HS-27A (cell line): ENCODE results near the gene PECR.

Source experiments
- DNase-seq: peaks from one replicate; pipeline ENCODE4 v3.0.0-alpha.2; 2012; ENCODE audit warnings: low read depth, missing footprints

The PECR gene

DNA sequence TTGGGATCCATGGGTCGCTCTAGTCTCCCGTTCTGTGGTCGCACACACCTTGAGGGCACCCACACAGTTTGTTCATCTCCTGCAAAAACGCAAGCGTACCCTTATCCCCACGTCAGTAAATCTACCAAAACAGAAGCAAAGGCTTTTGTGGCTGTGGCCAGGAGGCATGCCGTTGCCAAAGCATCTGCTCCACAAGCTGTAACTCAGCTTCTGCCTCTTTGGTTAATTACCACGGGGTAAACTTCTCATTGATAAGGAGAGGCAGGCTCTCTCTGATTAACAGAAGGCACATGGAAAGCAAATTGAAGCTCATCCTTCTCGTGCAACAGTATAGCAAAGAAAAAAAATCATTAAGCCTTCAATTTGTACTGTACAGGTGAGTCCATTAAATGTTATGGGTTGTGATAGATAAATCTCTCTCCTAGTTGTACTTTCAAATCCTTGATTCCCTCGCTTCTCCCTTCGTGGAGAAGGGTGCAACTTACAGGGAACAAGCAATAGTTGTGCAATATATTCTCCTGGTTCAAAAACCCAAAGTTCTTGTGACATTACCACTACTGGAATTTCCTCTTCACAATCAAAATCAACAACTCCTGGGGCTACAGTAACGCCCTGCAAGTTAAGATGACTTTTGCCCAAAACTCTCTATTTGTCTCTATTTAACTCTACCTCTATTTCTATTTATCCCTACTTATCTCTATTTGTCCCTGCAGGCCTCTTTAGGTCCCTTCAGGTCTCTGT is 10.3 kb downstream of the PECR start:
- DNase-seq = no peak

DNA sequence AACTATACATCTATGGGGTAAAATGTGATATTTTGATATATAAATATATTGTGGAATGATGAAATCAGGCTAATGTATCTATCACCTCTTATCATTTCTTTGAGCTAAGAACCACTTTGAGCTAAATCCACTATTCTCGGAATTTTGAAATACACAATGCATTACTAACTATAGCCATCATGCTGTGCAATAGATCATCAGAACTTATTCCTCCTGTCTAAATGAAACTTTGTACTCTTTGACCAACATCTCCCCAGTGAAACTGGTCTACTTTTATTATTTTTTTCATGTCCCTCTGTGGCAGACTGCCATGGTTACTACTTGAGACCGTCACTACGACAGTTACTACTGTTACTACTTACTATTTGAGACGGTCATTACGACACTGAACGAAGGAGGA is 11.4 kb downstream of the PECR start:
- no peak for DNase-seq

DNA sequence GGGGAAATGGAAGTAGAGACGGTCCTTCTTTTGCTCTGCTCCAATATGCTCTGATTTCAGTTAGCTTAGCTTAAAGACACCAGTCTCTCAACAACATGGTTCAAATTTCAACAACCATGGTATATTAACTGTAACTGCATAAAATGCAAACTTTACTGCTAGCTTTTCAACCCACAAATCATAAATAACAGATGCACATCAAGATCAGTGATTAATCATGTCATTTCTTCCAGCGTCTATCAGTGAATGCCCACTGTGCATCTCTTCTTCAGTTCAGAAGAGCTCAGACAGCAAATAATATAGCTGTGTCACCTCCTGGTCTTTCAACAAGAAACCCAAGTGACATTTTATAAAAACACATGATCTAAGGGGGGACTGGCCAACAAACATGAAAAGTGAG is 12.6 kb downstream of the PECR start:
- DNase-seq = no peak

DNA sequence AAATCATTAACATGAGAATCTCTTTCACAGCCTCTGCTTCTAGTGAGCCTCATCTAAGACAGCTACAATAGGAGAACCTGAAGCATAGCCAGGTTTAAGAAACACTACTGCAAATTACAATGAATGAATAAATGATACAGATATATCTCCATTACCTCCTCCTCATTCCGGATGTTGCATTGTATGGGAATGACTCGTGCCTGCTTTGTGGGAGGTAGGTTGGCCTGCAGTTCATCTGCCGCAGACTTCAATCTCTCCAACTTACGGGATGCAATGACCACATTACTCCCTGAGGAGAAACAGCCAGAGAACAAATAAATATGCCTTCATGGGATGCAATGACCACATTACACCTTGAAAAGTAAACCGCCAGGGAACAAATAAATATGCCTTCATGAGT is 15.4 kb downstream of the PECR start:
- no peak for DNase-seq

DNA sequence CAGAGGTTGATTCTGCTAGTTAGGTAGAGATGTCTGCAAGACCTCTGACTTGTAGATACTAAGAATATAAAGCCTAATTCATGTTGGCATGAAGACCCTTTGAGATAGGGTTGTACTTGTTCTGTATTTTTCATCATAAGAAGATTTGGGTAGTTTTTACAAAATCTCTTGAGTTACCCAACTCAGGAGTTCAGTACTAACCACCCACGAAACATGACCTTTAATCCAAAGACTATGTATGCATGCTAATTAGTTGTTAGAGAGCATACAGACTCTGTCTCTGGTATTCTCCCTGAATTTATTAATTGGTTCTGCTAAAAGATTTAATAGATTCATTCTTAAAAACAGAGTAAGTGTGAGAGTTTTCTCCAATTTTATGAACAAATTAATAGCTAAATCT is 16.9 kb downstream of the PECR start:
- DNase-seq = no peak

DNA sequence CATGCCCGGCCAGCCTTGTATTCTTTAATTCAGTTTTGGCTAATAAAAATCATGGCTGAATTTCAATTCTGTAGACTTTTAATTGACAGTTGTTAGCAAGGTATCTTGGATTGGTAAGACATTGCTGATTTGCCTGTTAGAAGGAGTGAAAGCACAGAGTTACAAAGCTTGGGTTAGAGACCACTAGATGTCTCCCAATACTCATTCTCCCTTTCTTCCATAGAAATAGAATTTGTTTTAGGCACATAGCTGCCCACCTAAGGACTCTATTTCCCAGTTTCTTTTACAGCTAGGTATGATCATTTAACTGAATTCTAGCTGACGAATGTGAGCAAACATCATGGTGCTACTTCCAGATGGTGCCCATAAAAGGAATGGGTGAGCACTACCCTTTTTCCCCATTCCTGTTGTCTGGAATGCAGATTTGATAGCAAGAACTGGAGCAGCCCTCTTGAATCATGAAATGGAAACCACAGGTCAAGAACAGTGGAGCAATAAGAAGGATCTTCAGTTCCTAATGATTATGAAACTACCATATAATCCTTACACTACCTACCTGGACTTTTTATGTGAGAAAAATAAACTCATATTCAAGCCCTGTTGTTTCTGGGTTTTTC is 17.5 kb downstream of the PECR start:
- DNase-seq = no peak

DNA sequence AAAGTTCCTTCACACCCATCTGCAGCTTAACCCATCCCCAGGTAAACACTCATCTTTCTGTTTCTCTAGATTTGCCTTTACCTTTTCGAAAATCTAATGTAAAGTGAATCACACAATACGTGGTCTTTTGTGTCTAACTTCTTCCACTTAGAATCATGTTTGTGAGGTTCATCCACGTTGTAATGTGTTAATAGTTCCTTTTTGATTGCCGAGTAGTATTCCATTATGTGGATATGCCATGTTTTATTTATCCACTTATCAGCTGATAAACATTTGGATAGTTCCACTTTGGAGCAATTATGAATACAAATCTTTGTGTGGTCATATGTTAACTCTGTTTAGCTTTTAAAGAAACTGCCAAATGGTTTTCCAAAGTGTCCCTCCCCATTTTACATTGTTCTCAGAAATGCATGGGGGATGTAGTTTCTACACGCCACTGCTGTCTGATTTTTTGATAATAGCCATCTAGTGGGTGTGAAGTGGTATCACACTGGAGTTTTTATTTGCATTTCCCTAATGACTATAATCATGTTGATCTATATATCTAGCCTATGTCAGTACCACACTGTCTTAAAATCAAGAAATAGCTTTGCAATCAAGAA is 22.3 kb downstream of the PECR start:
- DNase-seq = no peak

DNA sequence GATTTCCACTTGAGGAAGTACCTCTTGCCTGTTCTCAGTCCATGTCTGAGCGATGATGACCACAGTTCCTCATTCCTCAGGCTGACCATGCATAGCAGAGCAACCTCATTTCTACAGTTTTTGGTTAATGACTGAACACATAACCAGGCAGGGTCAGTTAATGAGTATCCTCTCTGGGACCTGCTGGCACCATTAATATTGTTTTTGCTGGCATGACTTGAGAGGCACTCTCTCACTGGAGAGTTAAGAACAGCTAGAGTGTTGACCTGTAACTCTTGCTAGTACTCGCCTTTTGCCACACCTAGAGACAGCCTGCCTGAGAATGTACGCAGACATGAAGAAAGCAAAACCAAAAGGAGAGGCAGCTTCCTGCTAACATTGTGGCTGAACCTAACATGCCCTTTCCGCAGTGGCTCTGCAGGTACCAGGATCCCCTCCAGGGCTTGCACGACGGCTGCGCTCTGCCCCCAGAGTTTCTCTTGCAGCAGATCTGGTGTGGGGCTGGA is 23.9 kb downstream of the PECR start:
- DNase-seq = no peak

DNA sequence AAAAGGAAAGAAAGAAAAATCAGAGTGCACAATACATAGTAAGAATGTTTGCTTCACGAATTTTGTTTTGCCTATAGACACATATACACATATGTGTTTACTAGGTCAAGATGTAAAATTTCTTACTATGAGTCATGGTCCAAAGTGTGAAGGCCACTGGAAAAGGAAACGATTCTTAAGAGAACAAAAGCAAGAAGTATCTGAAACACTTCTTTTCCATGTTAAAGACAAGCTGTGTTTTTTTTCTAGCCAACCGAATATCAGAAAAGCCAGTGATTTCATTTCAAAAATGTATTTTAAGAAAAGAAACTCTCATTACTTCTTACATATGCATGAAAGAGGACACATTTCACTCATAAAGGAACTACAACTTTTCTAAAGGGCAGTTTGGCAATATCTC is 24.9 kb downstream of the PECR start:
- DNase-seq = no peak

DNA sequence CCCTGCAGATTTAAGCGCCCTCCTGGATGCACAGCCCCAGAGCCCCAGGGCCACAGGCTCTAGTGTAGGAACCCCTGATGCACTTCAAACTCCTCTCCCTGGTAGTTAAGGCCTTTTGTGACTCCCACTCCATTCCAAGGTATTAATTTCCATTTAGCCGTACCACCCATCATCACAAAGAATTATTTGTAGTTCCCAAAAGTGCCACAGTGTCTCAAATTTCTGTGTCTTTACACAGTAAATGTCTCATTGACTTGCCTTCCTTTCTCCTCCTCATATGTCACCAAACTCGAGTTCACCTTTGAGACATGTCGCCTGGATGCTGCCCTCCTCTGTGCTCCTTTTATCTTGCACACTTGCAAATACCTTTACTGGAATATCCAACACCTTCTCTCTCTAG is 25.9 kb downstream of the PECR start:
- no peak for DNase-seq

DNA sequence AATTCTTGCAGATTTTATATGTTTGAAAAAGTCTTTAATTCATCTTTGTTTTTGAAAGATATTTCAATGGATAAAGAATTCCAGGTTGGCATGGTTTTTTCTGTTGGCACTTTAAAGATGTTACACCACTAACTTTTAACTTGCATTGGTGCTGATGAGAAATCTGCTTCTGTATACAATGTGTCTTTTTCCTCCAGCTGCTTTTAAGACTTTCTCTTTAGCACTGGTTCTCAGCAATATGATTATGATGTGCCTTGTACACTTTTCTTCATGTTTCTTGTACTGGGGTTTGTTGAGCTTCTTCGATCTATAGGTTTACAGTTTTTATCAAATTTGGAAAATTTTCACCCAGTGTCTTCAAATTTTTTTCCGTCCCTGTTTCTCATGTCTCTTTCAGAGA is 29.2 kb downstream of the PECR start:
- DNase-seq = no peak

DNA sequence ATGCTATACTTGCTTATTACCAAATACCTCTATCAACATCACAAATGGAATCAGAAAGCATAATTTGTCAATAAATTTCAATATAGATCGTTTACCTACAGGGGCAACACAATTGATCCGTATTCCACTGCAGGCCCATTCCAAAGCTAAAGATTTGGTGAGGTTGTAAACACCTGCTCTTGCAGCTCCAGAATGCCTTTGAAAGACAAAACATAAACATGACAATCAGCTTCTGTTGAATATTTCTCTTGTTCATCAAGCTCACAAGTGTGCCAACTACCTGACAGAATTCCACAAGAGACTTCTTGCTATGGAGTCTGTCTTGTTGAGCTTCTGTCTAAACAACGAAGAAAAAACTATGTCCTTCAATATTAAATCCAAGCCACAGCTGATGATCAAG is 30.3 kb downstream of the PECR start:
- no peak for DNase-seq

DNA sequence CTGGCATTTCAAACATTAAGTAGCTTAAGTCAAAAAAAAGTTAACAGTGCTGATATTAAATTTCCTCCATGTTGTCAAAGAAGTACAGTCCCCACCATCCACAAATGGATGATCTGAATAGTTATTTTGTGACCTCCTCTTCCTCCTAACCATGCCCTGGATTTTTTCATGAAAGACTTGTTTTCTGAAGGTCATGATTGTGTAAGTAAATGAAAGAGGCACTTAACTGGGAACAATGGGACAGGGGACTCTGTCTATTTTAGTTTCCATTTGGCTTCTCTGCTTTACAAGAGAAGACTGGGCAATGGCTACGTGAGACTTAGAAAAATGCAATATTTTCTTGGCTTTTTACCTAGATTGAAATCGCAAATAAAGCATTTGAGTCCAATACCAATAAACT is 32.2 kb downstream of the PECR start:
- no peak for DNase-seq

DNA sequence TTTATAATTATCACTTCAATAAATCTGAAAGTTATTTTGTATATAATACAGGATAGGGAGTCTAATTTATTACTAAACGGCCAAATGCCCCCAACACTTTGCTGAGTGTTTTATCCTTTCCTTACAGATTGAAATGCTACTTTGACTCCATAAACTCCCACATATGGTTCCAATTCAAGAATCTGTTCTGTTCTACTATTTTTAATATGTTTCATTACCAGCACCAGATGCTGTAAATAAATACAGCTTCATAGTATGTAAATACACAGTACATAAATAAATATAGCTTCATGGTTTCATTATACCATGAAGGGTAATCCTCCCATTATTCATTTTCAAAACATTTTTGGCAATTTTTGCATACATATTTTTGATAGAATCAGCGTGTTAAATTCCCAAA is 34.2 kb downstream of the PECR start:
- DNase-seq = no peak

DNA sequence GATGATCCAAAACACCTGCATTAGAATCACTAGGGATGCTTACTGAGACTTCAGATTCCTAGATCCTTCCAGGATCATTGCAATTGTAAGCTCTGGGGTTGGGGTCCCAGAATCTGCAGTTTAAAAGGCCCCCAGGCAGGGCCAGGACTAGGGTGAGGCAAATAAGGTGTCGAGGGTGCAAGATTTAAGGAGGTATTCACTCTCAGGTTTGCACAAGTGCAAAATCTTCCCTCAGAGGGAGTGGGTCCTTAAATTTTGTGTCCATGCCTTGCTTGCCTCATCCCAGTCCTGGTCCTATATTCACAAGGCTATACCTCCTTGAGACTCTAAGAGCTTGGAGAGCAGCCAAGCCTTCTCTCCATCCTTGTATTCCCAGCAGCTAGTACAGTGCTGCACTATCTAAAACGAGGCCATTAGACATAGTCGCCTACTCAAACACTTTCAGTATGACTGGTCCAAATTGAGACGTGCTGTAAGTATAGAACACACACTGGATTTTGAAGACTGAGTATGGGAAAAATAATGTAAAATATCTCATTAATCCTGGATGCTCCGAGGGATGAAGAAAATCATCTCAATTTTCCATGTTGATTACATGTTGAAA is 36.6 kb downstream of the PECR start:
- no peak for DNase-seq

DNA sequence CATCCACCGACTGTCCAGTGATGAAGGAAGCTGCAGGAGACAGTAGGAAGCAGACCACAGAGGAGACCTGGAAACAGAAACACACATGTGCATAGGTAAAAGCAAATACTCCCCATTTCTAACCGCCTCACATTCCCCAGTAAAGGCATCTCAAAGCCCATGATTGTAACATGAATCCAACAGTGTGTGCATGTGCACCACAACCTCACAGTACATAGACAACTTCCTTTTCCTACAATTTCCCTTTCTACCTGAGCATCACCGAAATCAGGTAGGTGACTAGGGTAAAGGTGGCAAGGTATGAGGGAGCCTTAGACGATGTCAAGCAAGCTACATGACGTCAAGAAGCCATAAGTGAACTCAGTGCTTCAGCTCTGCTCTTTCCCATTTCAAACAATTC is 37.7 kb downstream of the PECR start:
- DNase-seq = no peak

DNA sequence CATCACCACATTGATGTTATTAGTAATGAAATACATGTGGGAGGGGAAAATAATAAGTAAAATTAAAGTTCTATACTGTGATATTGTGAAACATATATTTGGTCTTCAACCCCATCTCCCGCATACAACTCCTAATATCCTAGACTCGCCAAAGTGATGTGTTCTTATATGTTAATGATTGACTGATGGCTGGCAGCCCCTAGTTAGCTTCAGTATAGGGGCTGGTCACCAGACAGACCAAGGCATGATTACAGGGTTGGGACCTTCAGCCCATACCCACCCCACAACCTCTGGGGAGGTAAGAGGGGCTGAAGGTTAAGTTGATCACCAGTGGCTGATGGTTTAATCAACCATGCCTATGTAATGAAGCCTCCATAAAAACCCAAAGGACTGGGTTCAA is 40.2 kb downstream of the PECR start:
- DNase-seq = no peak

DNA sequence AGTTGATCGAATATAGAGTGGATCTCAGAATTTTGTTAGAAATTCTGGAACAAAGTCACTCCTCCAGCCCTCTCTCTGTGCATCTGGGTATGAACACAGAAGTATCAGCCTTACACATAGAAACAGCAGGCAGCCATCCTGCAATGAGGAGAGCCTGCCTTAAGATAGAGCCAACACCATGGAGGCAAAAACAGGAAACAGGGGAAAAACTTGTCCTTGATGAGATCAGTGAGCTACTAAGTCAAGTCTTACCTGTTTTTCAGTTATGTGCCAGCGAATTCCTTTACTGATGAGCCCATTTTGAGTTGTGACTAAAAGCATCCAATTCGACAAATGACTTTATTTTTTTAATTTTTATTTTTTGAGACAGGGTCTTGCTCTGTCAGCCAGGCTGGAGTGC is 41.7 kb downstream of the PECR start:
- no peak for DNase-seq

DNA sequence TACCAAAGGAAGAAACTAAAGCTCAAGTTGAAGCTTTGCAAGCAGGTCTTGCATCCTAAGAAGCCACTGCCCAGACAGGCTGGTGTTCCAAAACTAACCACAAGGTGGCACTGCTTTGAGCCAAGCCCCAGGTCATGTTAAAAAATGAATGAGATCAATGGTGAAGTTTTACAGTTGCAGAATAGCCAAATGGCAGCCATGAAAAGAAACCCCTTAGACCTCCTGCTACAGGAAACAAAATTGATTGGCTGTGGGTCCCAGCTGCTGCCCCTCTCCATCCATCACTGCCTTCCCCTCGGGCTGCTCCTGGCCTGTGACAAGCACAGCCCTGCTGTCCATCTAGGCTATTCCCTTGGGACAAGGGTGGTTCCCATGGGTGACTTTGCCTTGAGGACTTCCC is 47.5 kb downstream of the PECR start:
- DNase-seq = no peak

DNA sequence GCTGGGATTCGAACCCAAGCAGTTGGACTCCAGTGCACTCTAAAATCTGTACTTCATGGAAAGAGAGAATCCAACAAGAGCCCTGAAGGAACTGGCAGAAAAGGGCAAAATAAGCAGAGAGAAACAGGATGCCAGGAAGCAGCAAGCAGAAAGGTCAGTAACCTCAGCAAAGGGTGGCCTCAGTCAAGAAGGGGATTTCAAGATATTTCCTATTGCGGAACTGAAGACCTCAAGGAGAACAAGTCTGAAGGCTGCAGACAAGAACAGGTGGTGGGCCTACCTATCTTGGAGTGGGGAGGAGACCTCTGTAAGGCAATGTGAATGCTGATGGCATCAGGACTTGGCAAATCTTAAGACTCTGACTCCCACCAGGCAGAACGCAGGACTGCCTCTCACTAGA is 48.2 kb downstream of the PECR start:
- DNase-seq = no peak

DNA sequence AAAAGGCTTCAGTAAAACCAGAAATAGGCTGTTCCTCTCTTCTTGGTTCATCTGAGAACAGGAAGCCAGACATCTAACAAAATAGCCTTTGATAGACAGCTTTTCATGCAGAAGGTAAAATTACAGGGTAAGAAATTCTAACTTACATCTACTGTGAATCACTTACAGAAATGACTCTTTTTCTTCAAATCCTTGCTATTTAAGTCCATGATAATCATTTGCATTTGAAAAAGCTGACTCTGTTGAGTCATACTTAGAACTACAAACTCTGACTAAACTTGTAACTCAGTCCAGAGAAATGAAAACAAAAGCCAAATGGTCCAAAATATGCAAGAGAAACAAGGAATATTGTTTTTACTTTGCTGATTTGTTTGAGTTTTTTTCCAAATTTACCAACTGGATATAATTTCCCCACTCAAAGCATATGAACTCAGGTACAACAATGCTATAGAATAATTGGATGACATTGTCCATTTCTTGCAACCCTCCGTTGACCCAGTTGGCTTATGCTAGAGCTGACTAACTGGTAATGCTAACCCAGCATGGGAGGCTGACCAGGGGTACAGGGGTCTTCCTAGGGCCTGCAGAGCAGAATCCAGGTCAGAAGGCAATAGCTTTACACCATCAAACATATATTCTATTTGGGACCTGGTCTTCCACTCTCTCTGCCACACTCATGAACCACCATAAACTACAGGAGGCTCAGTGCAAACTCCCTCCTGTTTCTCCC is 49.5 kb downstream of the PECR start:
- DNase-seq = no peak

DNA sequence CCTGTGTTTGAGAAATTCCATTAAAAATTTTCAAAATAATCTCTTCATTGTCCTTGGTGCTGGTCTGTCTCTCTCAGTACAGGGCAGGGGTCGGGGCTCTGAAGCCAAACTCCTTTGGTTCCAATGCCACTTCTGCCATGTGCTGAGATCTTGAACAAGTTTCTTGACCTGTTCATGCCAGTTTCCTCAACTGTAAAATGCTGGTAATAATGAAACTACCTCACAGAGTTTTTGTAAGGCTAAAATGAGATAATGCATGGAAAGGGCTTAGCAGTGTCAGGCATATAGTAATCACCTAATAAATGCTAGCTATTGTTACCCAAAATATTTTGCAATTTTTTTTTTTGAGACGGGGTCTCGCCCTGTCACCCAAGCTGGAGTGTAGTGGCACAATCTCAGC is 51.4 kb downstream of the PECR start:
- no peak for DNase-seq
